ENCODE measurements around the gene DNAJC13.

DNA sequence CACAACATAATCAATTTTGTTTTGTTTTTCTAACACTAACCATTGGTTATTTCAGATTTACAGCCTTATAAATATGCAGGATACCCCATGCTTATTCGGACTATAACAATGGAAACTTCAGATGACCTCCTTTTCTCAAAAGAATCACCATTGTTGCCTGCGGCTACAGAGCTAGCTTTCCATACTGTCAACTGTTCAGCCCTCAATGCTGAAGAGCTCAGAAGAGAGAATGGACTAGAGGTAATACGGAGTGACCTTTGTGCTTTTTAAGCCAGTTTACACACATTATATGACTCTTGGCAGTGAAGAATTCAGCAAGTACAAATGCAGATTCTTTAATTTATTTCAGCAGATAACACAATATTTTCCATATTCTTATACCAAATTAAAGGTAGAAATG lies 81.8 kb downstream of the DNAJC13 start:
- TF ChIP-seq, protein P1, sequence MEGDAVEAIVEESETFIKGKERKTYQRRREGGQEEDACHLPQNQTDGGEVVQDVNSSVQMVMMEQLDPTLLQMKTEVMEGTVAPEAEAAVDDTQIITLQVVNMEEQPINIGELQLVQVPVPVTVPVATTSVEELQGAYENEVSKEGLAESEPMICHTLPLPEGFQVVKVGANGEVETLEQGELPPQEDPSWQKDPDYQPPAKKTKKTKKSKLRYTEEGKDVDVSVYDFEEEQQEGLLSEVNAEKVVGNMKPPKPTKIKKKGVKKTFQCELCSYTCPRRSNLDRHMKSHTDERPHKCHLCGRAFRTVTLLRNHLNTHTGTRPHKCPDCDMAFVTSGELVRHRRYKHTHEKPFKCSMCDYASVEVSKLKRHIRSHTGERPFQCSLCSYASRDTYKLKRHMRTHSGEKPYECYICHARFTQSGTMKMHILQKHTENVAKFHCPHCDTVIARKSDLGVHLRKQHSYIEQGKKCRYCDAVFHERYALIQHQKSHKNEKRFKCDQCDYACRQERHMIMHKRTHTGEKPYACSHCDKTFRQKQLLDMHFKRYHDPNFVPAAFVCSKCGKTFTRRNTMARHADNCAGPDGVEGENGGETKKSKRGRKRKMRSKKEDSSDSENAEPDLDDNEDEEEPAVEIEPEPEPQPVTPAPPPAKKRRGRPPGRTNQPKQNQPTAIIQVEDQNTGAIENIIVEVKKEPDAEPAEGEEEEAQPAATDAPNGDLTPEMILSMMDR (IDR thresholded peaks at IDR 0.05), result no peak
- TF ChIP-seq POLR2A (IDR thresholded peaks at IDR 0.05), result no peak
